HG03159 (cell line): Measurements from ENCODE around the gene KNTC1.
"Not testable (repeated sequence)": the region's sequence is repeated elsewhere in the genome, so short reads cannot be mapped to it uniquely, and the experiment has no call there.

ENCODE experiments used
- ATAC-seq: cut with Tn5 transposase; IDR thresholded peaks from one replicate; pipeline ENCODE4 v1.9.1; 2021; ENCODE audit warnings: mild to moderate bottlenecking, moderate library complexity; ENCODE audit not compliant: unreplicated experiment

The KNTC1 gene

GRCh38 chr12:122505419-122506051 lies 21.5 kb upstream of the KNTC1 start:
- ATAC-seq: no peak

- no peak for ATAC-seq
Observed at GRCh38 chr12:122506393-122506938, 20.6 kb upstream of the KNTC1 start.

DNA sequence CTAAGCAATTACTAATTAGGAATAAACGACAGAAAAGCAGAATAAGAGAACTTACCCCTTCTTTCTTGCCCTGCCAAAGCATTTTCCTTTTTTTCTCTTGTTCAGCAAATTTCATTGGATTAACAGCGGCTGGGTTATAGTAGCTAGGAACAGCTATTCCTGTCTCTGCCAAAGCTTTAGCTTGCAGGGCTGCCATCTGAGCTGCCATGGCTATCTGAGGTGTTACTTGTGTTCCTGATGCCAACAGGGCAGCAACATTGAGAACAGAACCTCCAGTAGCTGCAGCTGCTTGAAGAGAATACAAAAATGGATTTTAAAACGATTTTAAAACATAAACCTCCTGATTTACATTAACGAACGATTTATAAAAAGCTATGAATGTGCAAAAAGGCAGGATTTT lies 18.9 kb upstream of the KNTC1 start:
- ATAC-seq: no peak

- not testable (repeated sequence) for ATAC-seq
Observed at GRCh38 chr12:122513028-122513427, 14.0 kb upstream of the KNTC1 start.

DNA sequence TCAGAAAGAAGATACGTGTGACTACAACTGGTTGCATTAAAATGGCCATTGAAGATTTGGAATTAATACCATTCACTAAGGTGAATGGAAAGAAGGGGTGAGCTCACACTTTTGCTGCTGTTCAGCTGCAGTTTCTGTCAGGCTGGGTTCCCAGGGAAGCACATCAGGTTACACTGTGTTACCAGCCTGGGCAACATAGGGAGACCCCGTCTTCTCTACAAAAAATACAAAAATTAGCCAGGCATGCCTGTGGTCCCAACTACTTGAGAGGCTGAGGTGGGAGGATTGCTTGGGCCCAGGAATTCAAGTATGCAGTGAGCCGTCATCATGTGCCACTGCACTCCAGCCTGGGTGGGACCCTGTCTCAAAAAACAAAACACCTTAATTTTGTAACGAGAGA lies 13.4 kb upstream of the KNTC1 start:
- ATAC-seq: no peak

DNA sequence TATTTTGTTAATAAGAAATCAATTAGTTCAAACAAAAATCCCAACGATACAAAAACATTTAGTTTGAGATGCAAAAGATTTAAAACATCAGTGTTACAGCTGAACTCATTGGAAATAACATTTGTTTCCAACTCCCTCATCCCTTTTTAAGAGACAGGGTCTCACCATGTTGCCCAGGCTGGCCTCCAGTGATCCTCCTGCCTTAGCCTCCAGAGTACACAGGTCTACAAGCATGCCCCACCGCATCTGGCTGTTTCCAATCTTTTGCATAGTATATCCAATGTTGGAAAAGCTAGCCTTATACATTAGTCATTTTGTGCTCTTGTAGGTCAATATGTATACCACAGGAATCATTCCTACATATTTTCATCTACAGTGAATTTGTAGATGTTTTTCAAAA lies 11.8 kb upstream of the KNTC1 start:
- no peak for ATAC-seq

GRCh38 chr12:122516544-122517361 lies 10.3 kb upstream of the KNTC1 start:
- no peak for ATAC-seq

- ATAC-seq: no peak
Observed at GRCh38 chr12:122517877-122518276, 9.2 kb upstream of the KNTC1 start.

GRCh38 chr12:122518908-122519307 lies 8.1 kb upstream of the KNTC1 start:
- ATAC-seq: no peak

- ATAC-seq: no peak
Observed at GRCh38 chr12:122519418-122519817, 7.6 kb upstream of the KNTC1 start.

DNA sequence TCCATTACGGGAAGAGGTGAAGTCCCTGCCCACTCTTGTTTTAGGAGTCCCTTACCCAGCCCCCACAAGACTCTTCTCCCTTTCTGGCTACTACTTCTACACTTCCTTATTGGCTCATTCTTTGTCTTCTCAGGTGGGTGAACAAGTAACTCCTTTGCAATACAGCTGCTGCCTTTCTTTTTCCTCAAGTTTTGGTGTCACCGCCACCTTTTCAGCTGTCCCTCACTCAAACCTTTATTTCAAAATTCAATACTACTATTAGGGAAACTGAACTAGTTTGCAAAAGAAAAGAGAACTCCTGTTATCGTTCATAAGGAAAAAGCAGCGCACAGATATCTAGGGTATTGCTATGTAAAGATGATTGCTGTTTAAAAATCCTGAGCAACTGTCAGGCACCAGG lies 6.4 kb upstream of the KNTC1 start:
- no peak for ATAC-seq

DNA sequence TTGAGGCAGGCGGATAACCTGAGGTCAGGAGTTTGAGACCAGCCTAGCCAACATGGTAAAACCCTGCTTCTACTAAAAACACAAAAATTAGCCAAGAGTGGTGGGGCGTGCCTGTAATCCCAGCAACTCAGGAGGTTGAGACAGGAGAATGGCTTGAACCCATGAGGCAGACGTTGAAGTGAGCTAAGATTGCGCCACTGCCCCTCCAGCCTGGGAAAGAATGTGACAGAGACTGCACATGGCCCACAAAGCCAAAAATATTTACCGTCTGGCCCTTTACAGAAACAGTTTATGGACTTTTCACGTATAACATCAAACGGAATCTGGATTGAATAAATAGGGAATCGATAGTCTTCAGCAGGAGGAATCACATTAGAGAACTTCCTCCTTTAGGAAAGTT lies 3.8 kb upstream of the KNTC1 start:
- no peak for ATAC-seq

DNA sequence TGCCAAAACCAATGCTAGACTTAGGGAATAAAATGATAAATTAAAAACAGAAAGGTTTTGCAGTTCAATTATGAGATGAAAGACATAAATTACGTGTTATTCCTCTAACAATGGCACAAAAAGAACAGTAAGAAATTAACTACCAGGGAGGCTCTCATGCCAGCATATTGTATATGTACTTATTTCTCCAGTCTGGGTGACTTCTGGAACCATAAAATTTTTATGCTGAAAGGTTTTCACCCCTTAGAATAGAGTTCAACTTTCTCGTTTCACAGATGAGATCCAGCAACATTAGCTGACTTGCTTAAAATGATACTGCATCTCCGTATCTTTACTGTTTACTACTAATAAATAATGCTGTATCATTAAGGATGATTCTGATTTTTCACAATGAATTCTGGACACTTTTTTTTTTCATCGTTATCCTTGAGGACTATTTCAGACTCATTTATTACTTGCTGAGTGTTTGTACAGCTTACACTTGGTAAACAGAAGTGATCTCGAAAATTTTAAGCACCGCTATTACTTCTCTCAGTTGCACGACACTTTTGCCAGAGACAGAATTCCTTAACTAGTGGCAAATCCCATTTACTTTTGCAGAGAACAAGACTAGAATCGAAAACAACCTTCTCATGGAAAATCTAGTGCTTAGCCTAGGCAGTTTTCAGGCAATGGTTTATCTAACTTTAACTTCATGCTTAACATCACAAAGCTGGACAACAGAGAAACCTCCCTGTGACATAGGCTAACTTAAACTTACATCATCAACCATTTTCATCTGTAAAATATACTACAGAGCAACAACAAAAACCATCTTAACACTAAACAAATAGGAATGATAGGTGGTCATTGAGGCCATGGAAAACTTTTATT lies 3.0 kb upstream of the KNTC1 start:
- ATAC-seq: no peak

DNA sequence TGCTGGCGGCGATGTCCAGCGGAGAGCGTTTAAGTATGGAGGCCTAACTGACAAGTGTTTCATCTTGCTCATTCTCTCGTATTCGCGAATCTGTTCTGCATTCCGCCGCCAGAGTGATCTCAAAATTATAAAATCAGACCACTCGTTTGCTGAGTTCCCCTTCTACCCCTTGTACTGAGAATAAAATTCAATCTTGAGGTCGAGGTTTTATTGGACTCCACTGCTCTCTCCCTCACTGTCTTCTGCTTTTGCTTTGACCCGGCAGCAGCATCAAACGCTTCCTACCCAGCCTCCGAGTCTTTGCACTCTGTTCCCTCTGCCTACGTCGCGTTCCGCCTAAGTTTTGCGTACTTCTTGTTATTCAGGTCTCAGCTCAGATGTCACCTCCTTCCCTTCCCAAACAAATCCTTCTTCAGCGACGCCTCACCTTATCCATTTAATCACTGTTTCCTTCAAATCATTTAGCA lies 462 bp downstream of the KNTC1 start:
- ATAC-seq: no peak

GRCh38 chr12:122528582-122528981 lies 1.5 kb downstream of the KNTC1 start:
- ATAC-seq: no peak

- no peak for ATAC-seq
Observed at GRCh38 chr12:122528992-122529391, 1.9 kb downstream of the KNTC1 start.

GRCh38 chr12:122533856-122534255 lies 6.8 kb downstream of the KNTC1 start:
- no peak for ATAC-seq

DNA sequence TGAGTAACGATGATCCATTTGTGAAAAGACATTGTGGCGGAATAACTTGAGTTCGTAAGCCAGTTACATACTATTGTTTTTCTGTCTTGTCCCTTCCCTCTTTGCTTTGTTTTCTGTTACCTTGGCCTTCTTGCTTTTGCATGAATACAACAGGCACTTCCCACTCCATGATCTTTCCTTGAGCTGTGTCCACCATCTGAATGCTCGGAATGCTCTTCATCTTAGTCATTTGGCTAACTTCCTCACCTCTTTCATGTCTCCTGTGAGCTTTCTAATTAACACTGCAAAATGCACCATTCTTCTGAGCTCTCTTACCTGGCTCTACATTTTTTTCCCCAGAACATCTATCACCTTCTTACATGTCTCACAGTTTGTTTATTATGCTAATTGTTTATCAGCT lies 10.0 kb downstream of the KNTC1 start:
- ATAC-seq: no peak

DNA sequence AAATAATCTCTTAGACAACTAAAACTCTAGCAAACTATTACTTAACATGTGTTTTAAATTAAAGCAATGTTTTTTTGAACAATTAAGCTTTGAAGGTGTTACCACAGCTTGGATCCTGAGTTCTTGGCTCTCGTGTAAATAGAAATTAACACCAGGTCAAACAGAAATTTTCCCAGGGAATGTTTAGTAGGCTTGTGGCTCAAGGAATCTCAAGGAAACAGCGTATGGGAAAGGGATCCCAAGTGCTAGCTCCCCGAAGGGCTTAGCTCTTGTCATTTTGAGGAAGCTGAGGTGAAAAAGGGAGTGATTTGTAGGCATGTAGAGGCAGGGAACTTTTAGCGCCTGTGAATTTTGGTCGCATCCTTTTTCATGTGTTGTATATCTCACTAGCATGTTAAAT lies 11.4 kb downstream of the KNTC1 start:
- ATAC-seq: no peak

DNA sequence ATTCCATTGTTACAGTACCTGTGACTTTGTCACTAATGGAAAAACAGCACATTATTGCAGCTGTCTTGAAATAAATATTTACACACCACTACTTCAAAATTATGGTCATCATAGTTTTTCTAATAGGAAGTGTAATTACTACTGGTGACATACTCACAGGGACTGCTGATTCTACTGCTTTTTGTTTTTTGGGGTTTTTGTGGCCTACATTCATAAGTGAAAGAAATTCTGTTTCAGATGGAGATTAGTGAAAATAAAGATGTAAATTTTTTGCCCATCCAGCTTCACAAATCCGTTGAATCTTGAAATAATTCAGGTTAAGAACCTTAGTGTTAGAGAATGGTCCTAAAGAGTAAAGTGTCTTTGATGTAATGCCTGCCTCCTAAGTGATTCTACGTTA lies 17.5 kb downstream of the KNTC1 start:
- ATAC-seq: no peak

GRCh38 chr12:122545855-122546254 lies 18.8 kb downstream of the KNTC1 start:
- no peak for ATAC-seq
